WTC11 (cell line): ENCODE results near the gene SFMBT1. TPM values are rescaled to one million over a fixed set of nuclear protein-coding genes. Genes with fewer than 3 reads are reported as not detected.

Experiments used
- ATAC-seq: fragments of 200-7000 bp; cut with Tn5 transposase; 2 replicates; pipeline ENCODE4 v1.10.0; 2021; ENCODE audit warnings: mild to moderate bottlenecking, moderate library complexity
- CTCF ChIA-PET: fragments of 300-600 bp; sonication (Branson Sonifier 250); formaldehyde crosslinking; loops from one replicate; lab custom pipeline; 2021; ENCODE audit warnings: antibody characterized with exemption; lab: Charles Lee
- POLR2A ChIA-PET: fragments of 350-600 bp; sonication (Branson Sonifier 250); formaldehyde crosslinking; loops from one replicate; lab custom pipeline; 2021; ENCODE audit warnings: antibody characterized with exemption; lab: Charles Lee
- DNase-seq: peaks from one replicate; pipeline ENCODE4 v3.0.0; 2021; ENCODE audit warnings: low spot score
- H3K27ac Mint-ChIP-seq: 2 replicates; pipeline ENCODE4 v1.8.0; 2021; ENCODE audit warnings: mixed read lengths
- H3K27me3 Mint-ChIP-seq: 2 replicates; pipeline ENCODE4 v1.8.0; 2021; ENCODE audit warnings: low read depth, mild to moderate bottlenecking, moderate library complexity, mixed read lengths
- H3K36me3 Mint-ChIP-seq: 2 replicates; pipeline ENCODE4 v1.8.0; 2021; ENCODE audit warnings: mixed read lengths
- H3K4me1 Mint-ChIP-seq: 2 replicates; pipeline ENCODE4 v1.8.0; 2022; ENCODE audit warnings: mixed read lengths
- H3K4me3 Mint-ChIP-seq: 2 replicates; pipeline ENCODE4 v1.8.0; 2021; ENCODE audit warnings: mild to moderate bottlenecking, moderate library complexity, mixed read lengths
- H3K9me3 Mint-ChIP-seq: 2 replicates; pipeline ENCODE4 v1.8.0; 2021; ENCODE audit warnings: mixed read lengths
- AFF4 ChIP-seq: sonication (generic); formaldehyde crosslinking; IDR thresholded peaks from 2 replicates; pipeline ENCODE4 v1.8.1; 2023; ENCODE audit warnings: mild to moderate bottlenecking, missing genetic modification reagents, borderline replicate concordance
- CBFB ChIP-seq: sonication (generic); formaldehyde crosslinking; IDR thresholded peaks from 2 replicates; pipeline ENCODE4 v1.8.1; 2022; ENCODE audit warnings: mild to moderate bottlenecking, low read depth, missing genetic modification reagents
- CDX4 ChIP-seq: fragments of 250-450 bp; sonication (Bioruptor Pico); IDR thresholded peaks from 2 replicates; pipeline ENCODE4 v1.9.0; 2021; ENCODE audit warnings: moderate library complexity, mild to moderate bottlenecking, inconsistent platforms, borderline replicate concordance
- ESRRA ChIP-seq: sonication (generic); formaldehyde crosslinking; IDR thresholded peaks from 2 replicates; pipeline ENCODE4 v1.8.1; 2022; ENCODE audit warnings: mild to moderate bottlenecking, missing genetic modification reagents, borderline replicate concordance
- FOXK1 ChIP-seq: sonication (generic); formaldehyde crosslinking; IDR thresholded peaks from 2 replicates; pipeline ENCODE4 v1.8.0; 2022; ENCODE audit warnings: mild to moderate bottlenecking, moderate library complexity, missing genetic modification reagents
- GTF2I ChIP-seq: fragments of 250-450 bp; sonication (Bioruptor Pico); conservative IDR thresholded peaks from 2 replicates; pipeline ENCODE4 v1.4.0; 2021; ENCODE audit warnings: mild to moderate bottlenecking
- HMGXB4 ChIP-seq: sonication (generic); formaldehyde crosslinking; IDR thresholded peaks from 2 replicates; pipeline ENCODE4 v1.8.1; 2023; ENCODE audit warnings: mild to moderate bottlenecking, moderate library complexity, missing genetic modification reagents
- MAX ChIP-seq: sonication (generic); formaldehyde crosslinking; IDR thresholded peaks from 2 replicates; pipeline ENCODE4 v1.8.0; 2022; ENCODE audit warnings: mild to moderate bottlenecking, missing genetic modification reagents
- NFATC4 ChIP-seq: fragments of 250-450 bp; sonication (Bioruptor Pico); IDR thresholded peaks from 2 replicates; pipeline ENCODE4 v1.9.0; 2021; ENCODE audit warnings: mild to moderate bottlenecking
- RORB ChIP-seq: fragments of 250-450 bp; sonication (Bioruptor Pico); IDR thresholded peaks from 2 replicates; pipeline ENCODE4 v1.9.0; 2021; ENCODE audit warnings: mild to moderate bottlenecking
- SMAD3 ChIP-seq: sonication (generic); formaldehyde crosslinking; IDR thresholded peaks from 2 replicates; pipeline ENCODE4 v1.8.0; 2022; ENCODE audit warnings: missing genetic modification reagents, mild to moderate bottlenecking, borderline replicate concordance
- SMAD4 ChIP-seq: sonication (generic); formaldehyde crosslinking; IDR thresholded peaks from 2 replicates; pipeline ENCODE4 v1.8.0; 2022; ENCODE audit warnings: mild to moderate bottlenecking, missing genetic modification reagents
- SOX15 ChIP-seq: fragments of 250-450 bp; sonication (Bioruptor Pico); IDR thresholded peaks from 2 replicates; pipeline ENCODE4 v1.9.0; 2021; ENCODE audit warnings: mild to moderate bottlenecking
- USF2 ChIP-seq: sonication (generic); formaldehyde crosslinking; IDR thresholded peaks from 2 replicates; pipeline ENCODE4 v1.8.1; 2023; ENCODE audit warnings: mild to moderate bottlenecking, missing genetic modification reagents, moderate library complexity
- ZNF138 ChIP-seq: sonication (generic); formaldehyde crosslinking; conservative IDR thresholded peaks from 2 replicates; pipeline ENCODE4 v1.8.1; 2022; ENCODE audit warnings: mild to moderate bottlenecking, moderate library complexity, missing genetic modification reagents
- ZNF219 ChIP-seq: sonication (generic); formaldehyde crosslinking; IDR thresholded peaks from 2 replicates; pipeline ENCODE4 v1.8.0; 2023; ENCODE audit warnings: missing genetic modification reagents, mild to moderate bottlenecking, borderline replicate concordance
- ZNF423 ChIP-seq: fragments of 250-450 bp; sonication (Bioruptor Pico); IDR thresholded peaks from 2 replicates; pipeline ENCODE4 v2.1.2; 2022; ENCODE audit warnings: mild to moderate bottlenecking, moderate library complexity
- total RNA-seq: library from RNA; stranded (reverse); gene quantifications from 3 replicates; pipeline ENCODE4 v1.2.3, GENCODE V29; 2021
- TF ChIP-seq, protein P1 (sequence below): sonication (generic); formaldehyde crosslinking; IDR thresholded peaks from 2 replicates; pipeline ENCODE4 v1.8.0; 2022; ENCODE audit warnings: mild to moderate bottlenecking, missing genetic modification reagents
- TF ChIP-seq, protein P2 (sequence below): fragments of 250-450 bp; sonication (Bioruptor Pico); IDR thresholded peaks from 2 replicates; pipeline ENCODE4 v1.9.0; 2021; ENCODE audit warnings: mild to moderate bottlenecking, borderline replicate concordance

Gene SFMBT1
- total RNA-seq, 1 experiment from 2014 or later, result 20.9 TPM

GRCh38 chr3:52978109-52978754 lies 67.6 kb downstream of the SFMBT1 start:
- Mint-ChIP-seq H3K4me1 (peaks cover 3% of the 10 kb centered on the region), H3K4me3 (no peak overlapping the region), H3K9me3 (no peaks in the 10 kb centered on the region), H3K27me3 (no peaks in the 10 kb centered on the region), H3K27ac (peak overlapping the region; percentile 25; the same call in 1 of the 2 replicates), H3K36me3 (no peaks in the 10 kb centered on the region)
- POLR2A ChIA-PET, result no interaction called here
- CTCF ChIA-PET, result interaction anchor here (1.1 kb wide), 1 partner anchor 58 kb away, joined by 3 read pairs; no protein-coding TSS in a partner anchor
- no peak for TF ChIP-seq ZNF423 (CRISPR knock-in tag)
- TF ChIP-seq SOX15, result no peak
- no peak for TF ChIP-seq GTF2I (CRISPR knock-in tag)
- no peak for TF ChIP-seq ZNF219
- TF ChIP-seq FOXK1 (CRISPR knock-in tag), result no peak
- TF ChIP-seq SMAD4 (CRISPR knock-in tag), result no peak
- no peak for TF ChIP-seq RORB (CRISPR knock-in tag)
- no peak for TF ChIP-seq MAX
- TF ChIP-seq HMGXB4 (CRISPR knock-in tag), result no peak
- TF ChIP-seq, protein P1, sequence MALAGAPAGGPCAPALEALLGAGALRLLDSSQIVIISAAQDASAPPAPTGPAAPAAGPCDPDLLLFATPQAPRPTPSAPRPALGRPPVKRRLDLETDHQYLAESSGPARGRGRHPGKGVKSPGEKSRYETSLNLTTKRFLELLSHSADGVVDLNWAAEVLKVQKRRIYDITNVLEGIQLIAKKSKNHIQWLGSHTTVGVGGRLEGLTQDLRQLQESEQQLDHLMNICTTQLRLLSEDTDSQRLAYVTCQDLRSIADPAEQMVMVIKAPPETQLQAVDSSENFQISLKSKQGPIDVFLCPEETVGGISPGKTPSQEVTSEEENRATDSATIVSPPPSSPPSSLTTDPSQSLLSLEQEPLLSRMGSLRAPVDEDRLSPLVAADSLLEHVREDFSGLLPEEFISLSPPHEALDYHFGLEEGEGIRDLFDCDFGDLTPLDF, result no peak
- DNase-seq (no peak), ATAC-seq (no peak)

GRCh38 chr3:52973806-52974205 lies 72.1 kb downstream of the SFMBT1 start:
- no peak overlapping the region for H3K4me3 Mint-ChIP-seq
- H3K9me3 Mint-ChIP-seq, result no peaks in the 10 kb centered on the region
- no peaks in the 10 kb centered on the region for H3K4me1 Mint-ChIP-seq
- DNase-seq, result no peak
- H3K27me3 Mint-ChIP-seq, result no peaks in the 10 kb centered on the region
- H3K27ac Mint-ChIP-seq, result 0 out of 2 replicates have a peak overlapping the region, but pooled peaks have one; percentile 2
- TF ChIP-seq ZNF138 (CRISPR knock-in tag), result no peak
- no peak for TF ChIP-seq ESRRA (CRISPR knock-in tag)
- TF ChIP-seq SMAD3 (CRISPR knock-in tag), result no peak
- TF ChIP-seq, all 79 proteins: peak for 0
- ChIA-PET POLR2A (no interaction called here), CTCF (no interaction called here)
- ATAC-seq, result no peak
- H3K36me3 Mint-ChIP-seq, result no peaks in the 10 kb centered on the region

GRCh38 chr3:52971895-52972294 lies 74.0 kb downstream of the SFMBT1 start:
- H3K9me3 Mint-ChIP-seq, result no peaks in the 10 kb centered on the region
- no peak overlapping the region for H3K27ac Mint-ChIP-seq
- H3K36me3 Mint-ChIP-seq, result no peaks in the 10 kb centered on the region
- no peak for DNase-seq
- ChIA-PET CTCF (interaction anchor here (1.0 kb wide), 1 partner anchor 151 kb away, joined by 3 read pairs; no protein-coding TSS in a partner anchor), POLR2A (no interaction called here)
- no peaks in the 10 kb centered on the region for H3K4me1 Mint-ChIP-seq
- ATAC-seq, result no peak
- H3K4me3 Mint-ChIP-seq, result no peak overlapping the region
- TF ChIP-seq, protein P2, sequence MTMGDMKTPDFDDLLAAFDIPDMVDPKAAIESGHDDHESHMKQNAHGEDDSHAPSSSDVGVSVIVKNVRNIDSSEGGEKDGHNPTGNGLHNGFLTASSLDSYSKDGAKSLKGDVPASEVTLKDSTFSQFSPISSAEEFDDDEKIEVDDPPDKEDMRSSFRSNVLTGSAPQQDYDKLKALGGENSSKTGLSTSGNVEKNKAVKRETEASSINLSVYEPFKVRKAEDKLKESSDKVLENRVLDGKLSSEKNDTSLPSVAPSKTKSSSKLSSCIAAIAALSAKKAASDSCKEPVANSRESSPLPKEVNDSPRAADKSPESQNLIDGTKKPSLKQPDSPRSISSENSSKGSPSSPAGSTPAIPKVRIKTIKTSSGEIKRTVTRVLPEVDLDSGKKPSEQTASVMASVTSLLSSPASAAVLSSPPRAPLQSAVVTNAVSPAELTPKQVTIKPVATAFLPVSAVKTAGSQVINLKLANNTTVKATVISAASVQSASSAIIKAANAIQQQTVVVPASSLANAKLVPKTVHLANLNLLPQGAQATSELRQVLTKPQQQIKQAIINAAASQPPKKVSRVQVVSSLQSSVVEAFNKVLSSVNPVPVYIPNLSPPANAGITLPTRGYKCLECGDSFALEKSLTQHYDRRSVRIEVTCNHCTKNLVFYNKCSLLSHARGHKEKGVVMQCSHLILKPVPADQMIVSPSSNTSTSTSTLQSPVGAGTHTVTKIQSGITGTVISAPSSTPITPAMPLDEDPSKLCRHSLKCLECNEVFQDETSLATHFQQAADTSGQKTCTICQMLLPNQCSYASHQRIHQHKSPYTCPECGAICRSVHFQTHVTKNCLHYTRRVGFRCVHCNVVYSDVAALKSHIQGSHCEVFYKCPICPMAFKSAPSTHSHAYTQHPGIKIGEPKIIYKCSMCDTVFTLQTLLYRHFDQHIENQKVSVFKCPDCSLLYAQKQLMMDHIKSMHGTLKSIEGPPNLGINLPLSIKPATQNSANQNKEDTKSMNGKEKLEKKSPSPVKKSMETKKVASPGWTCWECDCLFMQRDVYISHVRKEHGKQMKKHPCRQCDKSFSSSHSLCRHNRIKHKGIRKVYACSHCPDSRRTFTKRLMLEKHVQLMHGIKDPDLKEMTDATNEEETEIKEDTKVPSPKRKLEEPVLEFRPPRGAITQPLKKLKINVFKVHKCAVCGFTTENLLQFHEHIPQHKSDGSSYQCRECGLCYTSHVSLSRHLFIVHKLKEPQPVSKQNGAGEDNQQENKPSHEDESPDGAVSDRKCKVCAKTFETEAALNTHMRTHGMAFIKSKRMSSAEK (CRISPR knock-in tag), result no peak
- TF ChIP-seq CDX4 (CRISPR knock-in tag) (no peak), ESRRA (CRISPR knock-in tag) (no peak), CBFB (CRISPR knock-in tag) (no peak), ZNF138 (CRISPR knock-in tag) (no peak), USF2 (no peak), AFF4 (CRISPR knock-in tag) (no peak), RORB (CRISPR knock-in tag) (no peak), NFATC4 (no peak)
- TF ChIP-seq, all 79 proteins: peak for 0
- no peaks in the 10 kb centered on the region for H3K27me3 Mint-ChIP-seq
